ENCODE measurements around the gene FOXL2NB.

GRCh38 chr3:138928727-138929372 lies 18.2 kb upstream of the FOXL2NB start:
- TF ChIP-seq CTCF (IDR thresholded peaks at IDR 0.05; ENCODE audit: insufficient read depth, low read length, poor library complexity, severe bottlenecking) (no peak), EZH2phosphoT487 (conservative IDR thresholded peaks at IDR 0.05; ENCODE audit: low read length) (no peak)

All from SU-DHL-6 (cell line).